ENCODE data around the gene DLG1.

- no peak for TF ChIP-seq TAF1 (IDR thresholded peaks at IDR 0.05; ENCODE audit: borderline replicate concordance, insufficient read depth, low read length)
- TF ChIP-seq, protein P1, sequence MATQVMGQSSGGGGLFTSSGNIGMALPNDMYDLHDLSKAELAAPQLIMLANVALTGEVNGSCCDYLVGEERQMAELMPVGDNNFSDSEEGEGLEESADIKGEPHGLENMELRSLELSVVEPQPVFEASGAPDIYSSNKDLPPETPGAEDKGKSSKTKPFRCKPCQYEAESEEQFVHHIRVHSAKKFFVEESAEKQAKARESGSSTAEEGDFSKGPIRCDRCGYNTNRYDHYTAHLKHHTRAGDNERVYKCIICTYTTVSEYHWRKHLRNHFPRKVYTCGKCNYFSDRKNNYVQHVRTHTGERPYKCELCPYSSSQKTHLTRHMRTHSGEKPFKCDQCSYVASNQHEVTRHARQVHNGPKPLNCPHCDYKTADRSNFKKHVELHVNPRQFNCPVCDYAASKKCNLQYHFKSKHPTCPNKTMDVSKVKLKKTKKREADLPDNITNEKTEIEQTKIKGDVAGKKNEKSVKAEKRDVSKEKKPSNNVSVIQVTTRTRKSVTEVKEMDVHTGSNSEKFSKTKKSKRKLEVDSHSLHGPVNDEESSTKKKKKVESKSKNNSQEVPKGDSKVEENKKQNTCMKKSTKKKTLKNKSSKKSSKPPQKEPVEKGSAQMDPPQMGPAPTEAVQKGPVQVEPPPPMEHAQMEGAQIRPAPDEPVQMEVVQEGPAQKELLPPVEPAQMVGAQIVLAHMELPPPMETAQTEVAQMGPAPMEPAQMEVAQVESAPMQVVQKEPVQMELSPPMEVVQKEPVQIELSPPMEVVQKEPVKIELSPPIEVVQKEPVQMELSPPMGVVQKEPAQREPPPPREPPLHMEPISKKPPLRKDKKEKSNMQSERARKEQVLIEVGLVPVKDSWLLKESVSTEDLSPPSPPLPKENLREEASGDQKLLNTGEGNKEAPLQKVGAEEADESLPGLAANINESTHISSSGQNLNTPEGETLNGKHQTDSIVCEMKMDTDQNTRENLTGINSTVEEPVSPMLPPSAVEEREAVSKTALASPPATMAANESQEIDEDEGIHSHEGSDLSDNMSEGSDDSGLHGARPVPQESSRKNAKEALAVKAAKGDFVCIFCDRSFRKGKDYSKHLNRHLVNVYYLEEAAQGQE (IDR thresholded peaks at IDR 0.05; ENCODE audit: insufficient read depth in 1 of 2, low read depth in 2 of 2, low read length in 2 of 2): no peak
- TF ChIP-seq POLR2AphosphoS5 (IDR thresholded peaks at IDR 0.05; ENCODE audit: low read depth, low read length): no peak
- no peak for TF ChIP-seq SIN3A (IDR thresholded peaks at IDR 0.05; ENCODE audit: borderline replicate concordance, insufficient read depth, low read length)
- TF ChIP-seq FOXP2 (optimal IDR thresholded peaks at IDR 0.05; ENCODE audit: borderline replicate concordance, extremely low read depth, extremely low read length, insufficient read depth): no peak
Measured at GRCh38 chr3:197088370-197088769, 210.0 kb downstream of the DLG1 start.
